Upper lobe of left lung (tissue), 6 donors: ENCODE results near the gene DLEC1. TPM values are rescaled to one million over a fixed set of nuclear protein-coding genes. Genes with fewer than 3 reads are reported as not detected.
A peak's percentile ranks its signal among the peaks of the same experiment; 100 is the strongest.

Experiments
- ATAC-seq, 2 donors: fragments of 200-7000 bp; cut with Tn5 transposase; one replicate each; pipeline ENCODE4 v1.9.1; 2022; ENCODE audit warnings: mild to moderate bottlenecking in 2 of 2, moderate library complexity in 2 of 2; ENCODE audit not compliant: low FRiP score in 2 of 2
- DNase-seq, 2 donors: peaks; one replicate each; pipeline ENCODE4 v3.0.0-alpha.2; 2019 to 2020
- H3K27ac ChIP-seq, 4 donors: fragments of 200-600 bp; sonication (generic); one replicate each; pipeline ENCODE4 v1.5.1; 2016 to 2019
- H3K27me3 ChIP-seq, 4 donors: fragments of 200-600 bp; sonication (generic); one replicate each; pipeline ENCODE4 v1.5.1; 2017 to 2019
- H3K36me3 ChIP-seq, 4 donors: fragments of 200-600 bp; sonication (generic); one replicate each; pipeline ENCODE4 v1.5.1; 2016 to 2019
- H3K4me1 ChIP-seq, 4 donors: fragments of 200-600 bp; sonication (generic); one replicate each; pipeline ENCODE4 v1.5.1; 2018 to 2019
- H3K4me3 ChIP-seq, 4 donors: fragments of 200-600 bp; sonication (generic); one replicate each; pipeline ENCODE4 v1.5.1; 2017 to 2019; ENCODE audit warnings: mild to moderate bottlenecking in 2 of 4, moderate library complexity in 1 of 4
- H3K9me3 ChIP-seq, 4 donors: fragments of 200-600 bp; sonication (generic); one replicate each; pipeline ENCODE4 v1.5.1; 2018 to 2019
- CTCF ChIP-seq, 6 experiments: fragments of 450-650 bp in 4 of 6; fragments of 200-600 bp in 2 of 6; sonication (generic) in 2 of 6; IDR thresholded peaks; one replicate each; pipeline ENCODE4 v1.5.1; 2016 to 2019; ENCODE audit warnings: antibody characterized with exemption in 6 of 6
- EP300 ChIP-seq, 4 donors: sonication (generic); formaldehyde crosslinking; IDR thresholded peaks; one replicate each; pipeline ENCODE4 v1.5.1; 2017; ENCODE audit warnings: antibody characterized with exemption in 4 of 4, control low read depth in 2 of 4
- POLR2A ChIP-seq, 4 donors: fragments of 450-650 bp; IDR thresholded peaks; one replicate each; pipeline ENCODE4 v1.5.1; 2016 to 2017; ENCODE audit warnings: antibody characterized with exemption in 4 of 4, mild to moderate bottlenecking in 2 of 4
- POLR2AphosphoS5 ChIP-seq, 2 donors: sonication (generic); formaldehyde crosslinking; IDR thresholded peaks; one replicate each; pipeline ENCODE4 v1.5.1; 2017; ENCODE audit warnings: antibody characterized with exemption in 2 of 2
- WGBS, 2 donors: methylation state at CpG; one replicate each; pipeline ENCODE4 v1.1.5; 2017 to 2018; 5-methylcytosine and 5-hydroxymethylcytosine counted together
- total RNA-seq, 6 donors: library from RNA; depleted of rRNA in 4 of 6; stranded (reverse); fragments of >200 nt in 4 of 6; gene quantifications; one replicate each; pipeline versions ENCODE4 v1.1.0 to v1.2.1, GENCODE V29; 2016 to 2021
- donor health status: DM: no; HTN: no; CAD: no; lungs with moderate emphysema.
- donor health status: DM: no; HTN: yes; CAD: no; lungs with severe emphysema.

Gene DLEC1
- total RNA-seq, 6 donors from 2014 or later: 2.3 to 34.8 (median 14.3) TPM

GRCh38 chr3:38148311-38148882, 109.4 kb downstream of the DLEC1 start:
- peak in 1 of 2 donors; percentile 74 for ATAC-seq
- H3K36me3 ChIP-seq: no peaks in the 10 kb centered on the region
- peak overlapping the region; percentile 38 to 77 (median 64) for H3K27ac ChIP-seq
- H3K4me3 ChIP-seq: no peak overlapping the region
- no peak for DNase-seq
- H3K27me3 ChIP-seq: no peaks in the 10 kb centered on the region
- peaks cover 0 to 4% (median 0%) of the 10 kb centered on the region in 4 donors for H3K9me3 ChIP-seq
- WGBS, 2 donors: 75 to 76% methylated on average over 5 of the region's 5 CpGs
- peaks cover 0 to 13% (median under 1%) of the 10 kb centered on the region in 4 donors for H3K4me1 ChIP-seq
- TF ChIP-seq EP300 (IDR thresholded peaks at IDR 0.05): peak in 1 of 4 donors; percentile 48
- no peak for TF ChIP-seq POLR2A (IDR thresholded peaks at IDR 0.05)
- no peak for TF ChIP-seq POLR2AphosphoS5 (IDR thresholded peaks at IDR 0.05)

DNA sequence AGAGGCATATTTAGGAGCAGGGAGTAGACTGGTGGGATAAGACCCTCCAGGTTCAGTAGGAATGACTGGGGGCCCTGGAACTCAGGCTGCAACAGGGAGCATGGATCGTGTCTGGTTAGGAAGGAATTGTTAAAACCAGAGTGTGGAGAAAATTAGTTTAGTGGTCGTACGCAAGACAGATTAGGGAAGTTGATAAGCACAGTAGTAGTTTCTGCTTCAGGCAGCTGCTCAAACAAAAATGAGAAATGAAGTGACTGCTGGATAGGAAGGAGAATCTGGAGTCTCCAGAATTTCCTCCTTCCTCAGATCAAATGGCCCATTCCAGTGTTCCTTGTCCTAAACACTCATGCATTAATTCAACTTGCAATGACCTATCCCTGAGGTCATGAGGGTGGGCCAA, 110.7 kb downstream of the DLEC1 start:
- no peak for TF ChIP-seq POLR2AphosphoS5 (IDR thresholded peaks at IDR 0.05)
- no peak for TF ChIP-seq POLR2A (IDR thresholded peaks at IDR 0.05)
- TF ChIP-seq EP300 (IDR thresholded peaks at IDR 0.05): no peak
- TF ChIP-seq CTCF (IDR thresholded peaks at IDR 0.05): no peak
- peaks cover 0 to 16% (median 8%) of the 10 kb centered on the region in 4 donors for H3K4me1 ChIP-seq

DNA sequence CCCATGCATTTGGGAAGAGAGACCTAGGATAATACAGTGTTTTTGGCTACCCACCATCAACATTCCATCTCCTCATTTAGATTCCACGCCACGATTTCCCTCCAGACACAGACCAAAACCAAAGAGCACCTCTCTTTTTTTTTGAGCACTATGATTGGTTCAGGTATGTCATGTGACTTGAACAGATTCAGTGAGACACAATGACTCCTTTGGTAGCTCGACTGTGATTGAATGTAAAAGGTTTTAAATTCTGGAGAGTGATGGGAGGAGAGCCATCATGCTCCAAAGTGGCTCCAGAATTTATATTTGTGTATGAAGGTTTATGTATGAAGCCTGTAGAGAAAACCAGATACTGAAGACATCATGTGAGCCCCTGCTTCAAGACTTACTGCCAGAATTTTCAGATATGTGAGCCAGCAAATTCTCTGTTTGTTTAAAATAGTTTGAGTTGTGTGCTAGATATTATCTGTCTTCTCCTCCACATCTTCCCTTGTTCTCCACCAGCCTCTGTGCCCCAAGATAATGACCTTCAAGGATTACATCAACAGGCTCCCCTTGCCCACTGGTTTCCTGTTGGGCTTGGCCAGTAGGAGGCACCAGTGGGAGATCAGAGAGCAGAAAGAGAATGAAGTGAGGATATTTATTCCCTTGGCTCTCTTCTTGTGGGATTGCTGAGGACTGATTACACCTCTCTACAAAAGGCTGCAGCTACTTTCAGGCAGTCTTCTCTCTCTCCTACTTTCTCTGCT, 111.9 kb downstream of the DLEC1 start:
- Histone ChIP-seq H3K4me1 (peaks cover 0 to 16% (median 11%) of the 10 kb centered on the region in 4 donors), H3K27me3 (no peaks in the 10 kb centered on the region), H3K9me3 (peaks cover 0 to 4% (median 0%) of the 10 kb centered on the region in 4 donors), H3K36me3 (no peaks in the 10 kb centered on the region), H3K4me3 (no peak overlapping the region), H3K27ac (peak overlapping the region; percentile 21 to 72 (median 54))
- DNase-seq (no peak), ATAC-seq (no peak)
- WGBS, 2 donors: 88 to 90% methylated on average over 3 of the region's 3 CpGs
- TF ChIP-seq EP300 (IDR thresholded peaks at IDR 0.05): no peak
- no peak for TF ChIP-seq POLR2A (IDR thresholded peaks at IDR 0.05)
- TF ChIP-seq POLR2AphosphoS5 (IDR thresholded peaks at IDR 0.05): no peak
- TF ChIP-seq CTCF (IDR thresholded peaks at IDR 0.05): no peak

More for the DNA sequence above, 110.7 kb downstream of the DLEC1 start:
- ATAC-seq (peak in 1 of 2 donors; percentile 26), DNase-seq (no peak)
- Histone ChIP-seq H3K27ac (peak overlapping the region in 3 of 4 donors; percentile 42 to 68 (median 65)), H3K27me3 (no peaks in the 10 kb centered on the region), H3K36me3 (no peaks in the 10 kb centered on the region), H3K4me3 (no peak overlapping the region), H3K9me3 (peaks cover 0 to 4% (median 0%) of the 10 kb centered on the region in 4 donors)
- 44 to 49% methylated on average over 3 of the region's 3 CpGs for WGBS, 2 donors

DNA sequence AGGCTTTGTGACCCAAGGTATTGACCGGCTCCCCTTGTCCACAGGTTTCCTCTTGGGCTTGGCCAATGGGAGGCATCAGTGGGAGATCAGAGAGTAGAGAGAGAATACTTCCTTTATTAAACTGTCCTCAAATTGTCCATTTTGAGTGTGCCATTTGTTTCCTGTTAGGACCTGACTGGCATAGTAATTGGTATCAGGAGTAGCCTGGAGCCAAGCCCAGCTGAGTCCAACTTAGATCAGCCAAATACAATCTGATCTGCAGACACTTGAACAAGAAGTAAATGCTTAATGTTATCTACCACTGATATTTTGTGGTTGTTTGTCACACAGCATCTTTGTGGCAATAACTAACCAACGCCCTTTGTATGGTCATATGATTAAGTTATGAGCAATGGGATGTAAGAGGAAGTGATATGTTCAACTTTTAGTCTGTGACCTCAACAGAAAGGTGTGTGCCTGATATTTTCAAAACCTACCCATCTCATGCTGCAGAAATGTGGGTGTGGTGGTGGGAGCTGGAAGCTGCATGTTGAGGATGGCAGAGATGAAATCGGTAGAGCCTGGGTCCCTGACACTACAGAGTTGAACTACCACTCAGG, 112.8 kb downstream of the DLEC1 start:
- peaks cover 0 to 16% (median 11%) of the 10 kb centered on the region in 4 donors for H3K4me1 ChIP-seq
- H3K9me3 ChIP-seq: no peaks in the 10 kb centered on the region
- H3K27ac ChIP-seq: peak overlapping the region; percentile 21 to 72 (median 54)
- H3K4me3 ChIP-seq: no peak overlapping the region
- peak; percentile 53 to 60 for ATAC-seq
- 71 to 83% methylated on average over 3 of the region's 3 CpGs for WGBS, 2 donors
- no peak for DNase-seq
- no peaks in the 10 kb centered on the region for H3K27me3 ChIP-seq
- no peaks in the 10 kb centered on the region for H3K36me3 ChIP-seq
- TF ChIP-seq CTCF (IDR thresholded peaks at IDR 0.05): no peak
- no peak for TF ChIP-seq EP300 (IDR thresholded peaks at IDR 0.05)
- TF ChIP-seq POLR2A (IDR thresholded peaks at IDR 0.05): no peak
- TF ChIP-seq POLR2AphosphoS5 (IDR thresholded peaks at IDR 0.05): no peak

- peaks cover 0 to 16% (median 11%) of the 10 kb centered on the region in 4 donors for H3K4me1 ChIP-seq
- H3K9me3 ChIP-seq: no peaks in the 10 kb centered on the region
- DNase-seq: no peak
- no peaks in the 10 kb centered on the region for H3K27me3 ChIP-seq
- no peak overlapping the region for H3K4me3 ChIP-seq
- no peaks in the 10 kb centered on the region for H3K36me3 ChIP-seq
- ATAC-seq: peak; percentile 35 to 38
- 80 to 93% methylated on average over 1 to 2 of the region's 2 CpGs for WGBS, 2 donors
- TF ChIP-seq EP300 (IDR thresholded peaks at IDR 0.05): no peak
- no peak for TF ChIP-seq POLR2AphosphoS5 (IDR thresholded peaks at IDR 0.05)
- H3K27ac ChIP-seq: peak overlapping the region; percentile 1 to 56 (median 31)
These were observed 113.6 kb downstream of the DLEC1 start for GRCh38 chr3:38152609-38153008.
